PC-9 (cell line): ENCODE data around the gene MT1E.

Experiments used
- CTCF ChIP-seq: fragments of 200-600 bp; sonication (generic); conservative IDR thresholded peaks from 2 replicates; pipeline ENCODE4 v1.6.1; 2017; ENCODE audit warnings: mixed run types, antibody characterized with exemption, mild to moderate bottlenecking, moderate library complexity
- EZH2 ChIP-seq: fragments of 200-600 bp; sonication (generic); IDR thresholded peaks from 2 replicates; pipeline ENCODE4 v1.8.0; 2017; ENCODE audit warnings: antibody characterized with exemption, low read depth

DNA sequence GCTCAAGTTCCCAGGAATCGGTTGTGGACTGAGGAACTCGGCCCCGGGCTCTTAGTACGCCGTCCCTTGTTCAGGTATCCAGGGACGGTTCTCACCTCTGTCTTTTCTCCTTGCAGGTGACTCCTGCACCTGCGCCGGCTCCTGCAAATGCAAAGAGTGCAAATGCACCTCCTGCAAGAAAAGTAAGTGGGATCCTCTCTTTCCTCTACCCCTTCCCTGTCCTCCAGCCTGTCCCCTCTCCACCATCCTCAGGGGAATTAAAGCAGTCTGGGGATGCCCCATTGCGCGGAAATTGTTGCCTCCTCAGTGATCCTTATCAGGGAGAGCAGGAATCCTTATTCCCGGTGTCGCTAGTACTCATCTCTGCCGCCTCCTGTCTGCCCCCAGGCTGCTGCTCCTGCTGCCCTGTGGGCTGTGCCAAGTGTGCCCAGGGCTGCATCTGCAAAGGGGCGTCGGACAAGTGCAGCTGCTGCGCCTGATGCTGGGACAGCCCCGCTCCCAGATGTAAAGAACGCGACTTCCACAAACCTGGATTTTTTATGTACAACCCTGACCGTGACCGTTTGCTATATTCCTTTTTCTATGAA is 16.6 kb upstream of the MT1E start:
- TF ChIP-seq CTCF (no peak), EZH2 (no peak)
